Endothelial cell (in vitro differentiated cells): ENCODE measurements around the gene LPCAT2. TPM values are rescaled to one million over a fixed set of nuclear protein-coding genes. Genes with fewer than 3 reads are reported as not detected.

Experiments used
- DNase-seq: peaks from one replicate; pipeline ENCODE4 v3.0.0; 2021; ENCODE audit warnings: low spot score
- H3K27ac Mint-ChIP-seq: one replicate; pipeline ENCODE4 v1.8.0; 2021; ENCODE audit warnings: mixed read lengths, inconsistent platforms; ENCODE audit not compliant: unreplicated experiment
- H3K27me3 Mint-ChIP-seq: one replicate; pipeline ENCODE4 v1.8.0; 2021; ENCODE audit warnings: mild to moderate bottlenecking, moderate library complexity, mixed read lengths, inconsistent platforms; ENCODE audit not compliant: unreplicated experiment
- H3K36me3 Mint-ChIP-seq: one replicate; pipeline ENCODE4 v1.8.0; 2021; ENCODE audit warnings: mild to moderate bottlenecking, low read depth, mixed read lengths, inconsistent platforms; ENCODE audit not compliant: unreplicated experiment
- H3K4me1 Mint-ChIP-seq: one replicate; pipeline ENCODE4 v1.8.0; 2021; ENCODE audit warnings: mild to moderate bottlenecking, mixed read lengths, inconsistent platforms; ENCODE audit not compliant: unreplicated experiment
- H3K4me3 Mint-ChIP-seq: one replicate; pipeline ENCODE4 v1.8.0; 2021; ENCODE audit warnings: mild to moderate bottlenecking, mixed read lengths, inconsistent platforms; ENCODE audit not compliant: unreplicated experiment
- H3K9me3 Mint-ChIP-seq: one replicate; pipeline ENCODE4 v1.8.0; 2021; ENCODE audit warnings: mixed read lengths, inconsistent platforms; ENCODE audit not compliant: unreplicated experiment
- CTCF ChIP-seq: fragments of 200-600 bp; sonication (generic); IDR thresholded peaks from one replicate; pipeline ENCODE4 v1.5.0; 2021; ENCODE audit warnings: antibody characterized with exemption; ENCODE audit not compliant: unreplicated experiment
- total RNA-seq: library from RNA; stranded (reverse); fragmentation: NEBNext Ultra II Directional; extraction: Animal tissue kit (Norgen Biotek cat#: 25700); gene quantifications from one replicate; pipeline ENCODE4 v1.2.1, GENCODE V29; 2021; ENCODE audit not compliant: unreplicated experiment

Gene LPCAT2
- total RNA-seq, 1 donor from 2014 or later: 25.5 TPM

GRCh38 chr16:55575496-55575895 lies 66.6 kb downstream of the LPCAT2 start:
- H3K9me3 Mint-ChIP-seq: no peaks in the 10 kb centered on the region
- H3K4me3 Mint-ChIP-seq: no peak overlapping the region
- peaks cover 8% of the 10 kb centered on the region for H3K36me3 Mint-ChIP-seq
- H3K27me3 Mint-ChIP-seq: no peaks in the 10 kb centered on the region
- no peak for TF ChIP-seq CTCF
- no peak overlapping the region for H3K27ac Mint-ChIP-seq
- H3K4me1 Mint-ChIP-seq: peaks cover 9% of the 10 kb centered on the region
- no peak for DNase-seq

- Mint-ChIP-seq H3K27ac (no peak overlapping the region), H3K27me3 (no peaks in the 10 kb centered on the region)
Measured at GRCh38 chr16:55576384-55576783, 67.5 kb downstream of the LPCAT2 start.

GRCh38 chr16:55577887-55578286 lies 69.0 kb downstream of the LPCAT2 start:
- no peak for DNase-seq
- Mint-ChIP-seq H3K27me3 (no peaks in the 10 kb centered on the region), H3K9me3 (no peaks in the 10 kb centered on the region), H3K27ac (no peak overlapping the region), H3K4me1 (peaks cover 2% of the 10 kb centered on the region), H3K4me3 (no peak overlapping the region), H3K36me3 (peaks cover 8% of the 10 kb centered on the region)
- no peak for TF ChIP-seq CTCF

More at GRCh38 chr16:55576384-55576783, 67.5 kb downstream of the LPCAT2 start:
- Mint-ChIP-seq H3K9me3 (no peaks in the 10 kb centered on the region), H3K4me1 (peaks cover 6% of the 10 kb centered on the region), H3K36me3 (peaks cover 8% of the 10 kb centered on the region), H3K4me3 (no peak overlapping the region)
- DNase-seq: no peak
- TF ChIP-seq CTCF: no peak

GRCh38 chr16:55585631-55586030 lies 76.8 kb downstream of the LPCAT2 start:
- H3K9me3 Mint-ChIP-seq: no peaks in the 10 kb centered on the region
- no peaks in the 10 kb centered on the region for H3K27me3 Mint-ChIP-seq
- DNase-seq: no peak
- H3K36me3 Mint-ChIP-seq: no peaks in the 10 kb centered on the region
- H3K27ac Mint-ChIP-seq: no peak overlapping the region
- H3K4me3 Mint-ChIP-seq: no peak overlapping the region
- H3K4me1 Mint-ChIP-seq: peaks cover 2% of the 10 kb centered on the region
- no peak for TF ChIP-seq CTCF

- Mint-ChIP-seq H3K36me3 (no peaks in the 10 kb centered on the region), H3K4me3 (no peak overlapping the region), H3K27ac (no peak overlapping the region), H3K27me3 (no peaks in the 10 kb centered on the region), H3K4me1 (peaks cover 2% of the 10 kb centered on the region), H3K9me3 (no peaks in the 10 kb centered on the region)
- no peak for DNase-seq
- no peak for TF ChIP-seq CTCF
Measured at GRCh38 chr16:55588799-55589198, 79.9 kb downstream of the LPCAT2 start.
